HG03575 (cell line): Measurements from ENCODE around the gene ERRFI1.

Experiments used
- ATAC-seq: cut with Tn5 transposase; IDR thresholded peaks from one replicate; pipeline ENCODE4 v1.9.1; 2021; ENCODE audit not compliant: unreplicated experiment, insufficient number of reproducible peaks, low FRiP score; ENCODE audit errors: extremely low read depth

Gene ERRFI1

DNA sequence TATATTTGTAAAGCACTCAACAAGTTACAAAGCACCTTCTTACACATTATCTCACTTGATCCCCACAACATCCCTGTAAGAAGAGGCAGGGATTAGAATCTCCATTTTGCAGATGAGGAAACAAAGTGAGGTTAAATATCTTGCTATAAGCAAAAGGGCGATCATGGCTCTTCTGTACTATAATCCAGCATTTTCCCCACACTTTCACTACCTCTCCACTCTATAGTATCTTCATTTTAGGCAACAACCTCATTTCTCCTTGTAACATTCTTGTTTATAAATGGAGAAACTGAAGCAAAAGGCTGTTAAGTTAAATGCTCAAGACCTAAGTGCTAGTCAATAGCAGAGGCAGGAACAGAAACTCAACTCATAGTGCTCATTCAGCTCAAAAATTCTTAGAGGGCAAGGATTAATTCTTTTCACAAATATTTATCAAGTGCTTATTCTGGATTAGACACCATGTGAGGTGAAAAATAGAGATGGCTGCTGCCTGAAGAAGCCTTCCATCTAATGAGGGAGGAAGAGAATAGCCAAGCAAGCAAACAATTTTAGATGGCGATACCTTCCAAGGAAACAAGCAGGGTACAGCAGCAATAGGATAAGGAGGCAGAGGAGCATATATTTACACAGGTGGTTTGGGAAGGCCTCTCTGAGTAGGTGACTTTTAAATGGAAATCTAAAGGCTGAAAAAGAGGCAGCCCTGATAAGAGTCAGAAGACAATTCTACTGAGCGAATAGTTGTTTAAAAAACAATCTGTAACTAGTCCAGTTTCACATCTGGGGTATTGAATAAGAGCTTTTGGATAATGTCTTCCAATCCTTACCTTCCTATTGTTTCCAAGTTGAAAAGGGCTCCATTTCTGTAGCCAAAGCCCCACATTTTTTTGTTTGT lies 3.5 kb downstream of the ERRFI1 start:
- ATAC-seq, result no peak

DNA sequence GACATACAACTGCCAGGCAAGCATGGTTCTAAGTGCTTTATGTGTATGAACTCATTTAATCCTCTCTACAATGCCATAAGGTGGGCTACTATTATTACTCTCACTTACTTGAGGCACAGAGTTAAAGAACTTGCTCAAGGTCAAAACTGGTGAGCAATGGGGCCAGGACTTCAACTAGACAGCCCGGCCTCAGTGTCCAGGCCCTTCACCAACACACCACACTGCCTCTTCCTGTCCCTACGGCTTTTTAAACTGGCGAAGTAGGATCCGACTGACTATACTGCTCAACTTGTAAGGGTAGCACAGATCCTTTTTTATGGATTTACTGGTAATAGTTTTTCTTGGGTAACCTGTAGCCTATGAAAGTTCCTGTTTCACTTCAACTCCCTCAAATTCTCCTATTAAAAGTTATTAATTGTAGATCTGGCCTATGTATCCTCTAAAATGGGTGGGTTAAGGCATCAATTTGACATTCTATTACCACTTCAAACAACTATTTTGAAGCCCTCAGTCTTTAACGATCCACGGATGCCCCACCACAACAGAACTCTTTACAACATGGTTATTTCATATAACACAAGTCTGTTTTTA lies 4.3 kb downstream of the ERRFI1 start:
- no peak for ATAC-seq

DNA sequence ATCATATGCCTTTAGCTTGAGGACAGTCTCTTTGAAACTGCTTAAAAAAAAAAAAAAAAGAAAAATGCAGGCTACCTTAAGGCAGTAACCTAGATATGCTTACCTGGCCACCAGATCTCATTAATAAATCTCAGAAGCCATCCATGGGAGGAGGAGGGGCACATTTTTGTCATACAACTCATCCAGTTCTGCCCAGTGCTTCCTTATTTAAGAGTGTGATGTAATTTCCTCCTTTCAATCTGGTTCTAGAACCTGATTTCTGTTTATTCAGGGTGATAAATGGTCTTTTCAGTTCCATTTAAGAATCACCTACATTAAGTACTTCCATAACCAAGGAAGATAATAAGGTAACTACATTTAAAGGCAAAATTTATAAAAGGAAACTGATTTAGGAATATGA lies 6.1 kb downstream of the ERRFI1 start:
- no peak for ATAC-seq

DNA sequence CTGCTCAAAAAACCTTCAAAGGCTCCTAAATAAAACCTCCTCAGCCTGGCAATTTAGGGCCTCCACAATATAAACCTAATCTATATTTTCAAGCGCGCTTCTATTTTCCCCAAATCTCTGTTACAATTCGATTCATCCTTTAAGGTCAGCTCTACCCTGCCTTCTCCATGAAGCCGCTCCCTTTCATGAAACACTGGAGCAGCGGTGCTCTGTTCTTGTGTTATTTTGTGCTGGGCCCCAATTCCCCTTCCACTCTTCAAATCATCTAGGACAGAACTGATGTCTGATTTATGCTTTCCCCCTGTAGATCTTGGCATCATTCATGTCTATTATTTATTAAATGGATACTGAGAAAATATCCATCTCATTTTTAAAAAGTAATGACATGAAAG lies 6.9 kb downstream of the ERRFI1 start:
- ATAC-seq, result no peak

DNA sequence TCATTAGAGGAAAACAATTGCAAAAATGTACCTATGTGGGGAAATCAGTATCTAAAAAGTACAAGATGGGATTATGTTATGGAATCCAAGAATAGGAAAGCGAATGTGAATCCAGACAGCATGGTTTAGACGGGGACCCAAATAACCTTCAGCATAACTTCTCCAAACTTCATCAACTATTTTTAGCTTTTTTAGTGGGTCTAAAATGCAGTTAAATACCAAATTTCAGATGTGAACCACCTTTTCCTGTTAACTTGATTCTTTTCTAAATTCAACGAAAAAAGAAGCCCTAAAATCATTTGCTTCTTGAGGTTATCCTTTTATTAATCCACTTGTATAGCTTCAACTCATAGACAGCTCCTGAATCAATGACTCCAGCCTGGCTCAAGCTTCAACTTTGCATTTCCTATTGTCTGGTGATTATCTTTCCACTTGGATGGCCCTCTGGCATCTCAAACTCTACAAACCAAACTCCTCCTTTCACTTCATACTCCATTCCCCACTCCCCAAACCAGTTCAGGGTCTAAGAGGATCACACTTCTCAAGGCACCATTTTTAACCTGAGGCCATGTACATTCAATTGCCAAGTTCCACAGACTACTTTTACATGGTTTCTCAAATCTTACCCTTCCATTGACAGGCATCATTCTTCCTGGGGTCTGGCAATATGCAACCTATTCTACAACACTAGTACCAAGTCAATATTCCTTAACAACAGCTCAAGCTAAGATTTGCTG lies 7.4 kb downstream of the ERRFI1 start:
- no peak for ATAC-seq

DNA sequence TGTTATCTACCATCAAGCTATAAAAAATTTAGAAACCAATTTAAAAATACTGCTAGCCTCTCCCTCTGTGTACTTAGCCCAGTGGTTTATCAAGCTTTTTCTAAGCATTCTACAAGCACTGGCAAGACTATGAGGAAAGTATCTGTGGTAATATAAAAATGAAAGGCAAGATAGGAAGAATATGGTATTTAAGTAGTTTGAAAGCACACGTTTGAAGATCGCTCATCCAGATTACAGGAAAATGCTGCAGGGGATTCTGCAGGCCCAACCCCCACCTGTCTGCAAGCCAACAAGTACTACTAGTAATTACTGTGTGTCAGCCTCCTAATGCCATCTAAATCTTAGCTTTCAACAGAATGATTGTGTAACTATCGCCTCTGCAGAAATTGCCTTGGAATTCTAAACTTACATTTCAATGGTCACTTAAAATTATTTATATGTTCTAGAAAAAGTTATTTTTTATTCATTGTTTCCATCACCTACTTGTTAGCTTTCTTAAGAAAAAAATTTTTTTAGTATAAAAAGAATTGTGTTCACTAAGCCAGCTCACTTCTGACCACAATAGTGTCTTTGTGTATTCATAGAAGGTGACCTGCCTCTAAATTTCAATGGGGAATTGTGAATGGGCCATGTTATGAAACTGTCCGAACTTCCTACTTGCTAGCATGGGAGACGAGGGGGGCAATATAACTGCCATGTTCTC lies 8.5 kb downstream of the ERRFI1 start:
- no peak for ATAC-seq

DNA sequence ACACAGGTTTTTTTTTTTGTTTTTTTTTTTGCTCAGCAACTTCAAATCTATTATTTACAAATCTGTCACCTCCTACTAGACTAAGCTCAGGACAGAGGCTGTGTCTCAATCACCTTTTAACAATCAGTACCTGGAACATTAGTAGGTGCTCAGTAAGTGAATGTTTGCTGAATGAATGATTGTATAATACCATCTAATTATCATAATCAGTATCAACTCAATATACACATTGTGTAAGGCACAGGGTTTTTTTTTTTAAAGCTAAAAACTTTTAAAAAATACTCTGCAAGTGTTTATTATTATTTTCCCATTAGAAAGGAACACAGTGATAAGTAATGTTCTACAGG lies 9.2 kb downstream of the ERRFI1 start:
- ATAC-seq, result no peak

DNA sequence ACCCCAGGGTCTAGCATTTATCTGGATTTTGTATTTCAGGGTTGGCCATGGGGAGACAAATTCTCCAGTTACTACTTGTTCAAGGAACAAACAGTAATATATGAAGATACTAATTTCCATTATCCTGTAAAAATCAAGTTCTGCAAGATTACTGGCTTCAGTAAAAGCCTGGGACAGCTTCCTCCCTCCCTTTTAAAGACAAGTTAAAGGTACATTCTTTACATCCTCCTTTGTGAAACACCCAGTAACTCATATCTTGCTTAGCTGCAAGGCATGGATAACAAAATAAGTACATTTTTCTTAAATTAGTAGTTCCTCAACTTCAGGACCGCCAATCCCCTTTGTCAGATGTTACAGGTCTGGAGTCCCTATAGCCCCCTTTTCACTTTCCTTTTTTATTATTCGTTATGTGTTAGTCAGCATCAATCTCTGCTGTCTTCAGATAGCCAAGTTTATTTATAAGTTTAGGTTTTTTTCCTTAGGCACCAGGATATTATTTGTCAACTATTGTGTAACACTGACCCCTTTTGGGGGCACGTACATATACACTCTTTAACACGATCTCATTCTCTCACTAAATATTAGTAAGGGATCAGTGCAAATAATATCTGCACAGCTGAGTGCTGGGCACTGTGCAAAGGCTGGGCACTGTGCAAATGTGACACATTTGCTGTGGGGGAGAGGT lies 9.8 kb downstream of the ERRFI1 start:
- ATAC-seq, result no peak

DNA sequence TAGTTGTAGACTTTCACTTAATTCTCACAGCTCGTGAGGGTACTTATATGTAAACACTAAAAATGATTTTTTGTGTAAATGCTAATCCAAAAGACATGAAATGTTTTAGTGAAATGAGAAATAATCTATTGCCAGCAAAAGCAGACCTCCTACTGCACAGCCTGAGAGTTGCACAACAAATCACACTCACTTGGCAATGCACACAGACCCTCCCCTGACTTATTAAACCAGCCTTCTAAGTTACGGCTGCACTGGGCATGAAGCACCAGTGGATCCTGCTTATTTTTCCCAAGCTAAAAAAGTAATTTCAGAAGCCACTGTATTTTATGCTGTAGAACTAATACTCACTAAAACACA lies 10.3 kb downstream of the ERRFI1 start:
- ATAC-seq, result no peak

DNA sequence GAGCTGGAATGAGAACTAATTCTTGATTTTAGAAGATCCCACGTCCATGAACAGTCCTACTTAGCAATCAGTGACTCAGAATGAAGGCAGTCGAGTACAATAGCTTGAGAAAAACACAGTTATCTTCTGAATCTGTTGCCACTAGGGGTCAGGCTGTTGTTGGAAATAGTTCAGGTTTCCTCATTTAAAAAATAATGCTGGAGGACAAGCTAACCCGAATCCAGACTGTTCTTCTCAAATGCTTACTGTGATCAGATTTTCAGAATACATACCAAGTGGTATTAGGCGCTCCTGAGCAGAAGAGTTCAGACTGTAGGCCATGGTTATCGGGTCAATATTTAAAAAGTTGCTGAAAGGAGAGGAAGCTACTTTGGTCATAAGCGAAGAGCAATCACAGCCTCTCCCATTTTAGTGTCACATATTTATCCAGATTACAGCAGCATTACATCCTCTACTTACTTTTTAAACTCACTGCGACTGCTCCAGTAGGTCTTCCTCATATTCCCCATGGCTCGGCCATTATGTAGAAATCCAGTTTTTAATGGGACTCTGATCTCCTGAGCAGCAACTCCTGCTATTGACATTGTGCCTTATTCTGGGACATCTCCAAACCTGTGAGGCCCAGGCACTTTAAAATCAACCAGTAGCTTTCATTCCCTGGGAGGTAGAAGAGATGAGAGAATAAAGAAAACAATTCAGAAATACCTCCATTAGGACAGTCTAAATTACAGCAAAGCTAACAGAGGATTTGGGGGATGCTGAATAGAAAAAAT lies 10.9 kb downstream of the ERRFI1 start:
- ATAC-seq, result no peak

DNA sequence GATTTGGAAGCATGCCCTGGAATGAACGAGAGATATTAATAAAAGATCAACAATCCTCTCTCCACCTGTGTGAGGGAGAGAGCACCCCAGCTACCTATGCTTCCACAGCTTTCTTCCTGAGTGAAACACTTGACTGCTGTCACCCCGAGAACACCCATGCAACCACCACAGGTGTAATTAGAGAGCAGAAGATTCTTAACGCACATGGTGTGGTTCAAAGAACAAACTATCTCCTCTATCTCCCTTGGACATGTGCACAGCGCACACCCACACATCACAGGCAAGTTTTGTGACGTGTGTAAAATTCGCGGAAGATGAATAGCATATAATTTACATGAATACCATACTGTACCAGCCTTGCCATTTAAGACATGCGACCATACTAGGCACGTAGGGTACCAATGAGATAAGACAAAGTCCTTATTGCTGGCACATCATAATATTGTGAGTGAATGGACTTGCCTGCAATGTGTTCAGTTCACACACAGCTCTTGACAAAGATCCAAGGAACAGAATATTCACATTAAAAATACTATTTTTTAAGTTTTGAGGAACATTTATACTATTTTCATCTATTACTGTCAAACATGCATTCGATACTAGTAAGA lies 11.6 kb downstream of the ERRFI1 start:
- no peak for ATAC-seq

DNA sequence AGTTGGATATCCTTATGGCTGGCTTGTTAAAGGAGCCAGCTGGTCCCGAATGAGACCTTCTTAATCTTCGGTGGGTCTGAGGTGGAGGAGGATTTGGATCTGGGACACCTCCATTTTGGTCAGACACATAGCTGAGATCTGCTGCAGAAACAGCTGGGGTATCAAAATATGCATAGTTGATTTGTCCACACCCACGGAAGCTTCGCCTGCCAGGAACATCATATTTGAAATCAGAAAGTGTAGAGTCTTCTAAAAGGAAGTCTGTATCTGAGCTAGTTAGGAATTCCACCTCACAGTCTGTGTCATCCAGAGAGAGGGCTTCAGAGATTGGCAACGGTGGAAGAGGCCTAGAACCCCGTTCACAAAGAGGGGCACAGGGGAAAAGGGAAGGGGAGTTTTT lies 12.3 kb downstream of the ERRFI1 start:
- ATAC-seq, result no peak

DNA sequence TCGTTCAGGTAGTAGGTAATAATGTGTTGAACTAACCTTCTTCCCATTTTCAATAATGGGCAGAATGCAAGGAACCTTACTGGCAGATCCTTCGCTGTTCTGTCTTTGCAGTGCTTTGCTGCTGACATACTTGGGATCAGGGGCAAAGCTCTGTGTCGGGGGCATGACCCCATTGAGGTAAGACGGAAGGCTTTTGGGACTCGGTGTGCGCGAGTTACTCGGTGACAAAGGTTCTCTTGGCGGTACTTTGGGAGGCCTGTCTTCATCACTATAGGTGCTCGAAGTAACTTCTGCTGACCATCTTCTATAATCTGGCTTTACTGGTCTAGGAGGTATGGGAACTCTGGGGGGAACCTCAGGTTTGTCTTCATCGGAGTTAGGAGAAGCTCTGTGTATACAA lies 12.7 kb downstream of the ERRFI1 start:
- ATAC-seq, result no peak

DNA sequence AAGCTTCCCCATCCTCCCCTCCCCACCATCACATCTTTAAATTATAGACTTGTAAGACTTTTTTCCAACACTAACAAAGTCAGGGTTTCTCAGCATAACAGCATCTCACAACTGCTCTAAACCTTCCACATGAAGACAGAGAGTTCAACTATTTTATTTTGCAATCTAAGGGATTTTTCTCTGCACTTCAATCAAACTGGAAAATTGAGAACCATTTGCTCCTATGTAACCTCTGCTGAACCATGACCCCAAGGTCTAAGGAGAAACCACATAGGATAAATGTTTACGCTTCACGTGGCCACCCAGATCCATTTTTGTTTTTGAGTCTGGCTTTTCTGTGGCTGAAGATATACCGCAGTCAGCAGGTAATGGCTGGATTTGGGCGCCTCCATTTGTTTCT lies 13.2 kb downstream of the ERRFI1 start:
- no peak for ATAC-seq

DNA sequence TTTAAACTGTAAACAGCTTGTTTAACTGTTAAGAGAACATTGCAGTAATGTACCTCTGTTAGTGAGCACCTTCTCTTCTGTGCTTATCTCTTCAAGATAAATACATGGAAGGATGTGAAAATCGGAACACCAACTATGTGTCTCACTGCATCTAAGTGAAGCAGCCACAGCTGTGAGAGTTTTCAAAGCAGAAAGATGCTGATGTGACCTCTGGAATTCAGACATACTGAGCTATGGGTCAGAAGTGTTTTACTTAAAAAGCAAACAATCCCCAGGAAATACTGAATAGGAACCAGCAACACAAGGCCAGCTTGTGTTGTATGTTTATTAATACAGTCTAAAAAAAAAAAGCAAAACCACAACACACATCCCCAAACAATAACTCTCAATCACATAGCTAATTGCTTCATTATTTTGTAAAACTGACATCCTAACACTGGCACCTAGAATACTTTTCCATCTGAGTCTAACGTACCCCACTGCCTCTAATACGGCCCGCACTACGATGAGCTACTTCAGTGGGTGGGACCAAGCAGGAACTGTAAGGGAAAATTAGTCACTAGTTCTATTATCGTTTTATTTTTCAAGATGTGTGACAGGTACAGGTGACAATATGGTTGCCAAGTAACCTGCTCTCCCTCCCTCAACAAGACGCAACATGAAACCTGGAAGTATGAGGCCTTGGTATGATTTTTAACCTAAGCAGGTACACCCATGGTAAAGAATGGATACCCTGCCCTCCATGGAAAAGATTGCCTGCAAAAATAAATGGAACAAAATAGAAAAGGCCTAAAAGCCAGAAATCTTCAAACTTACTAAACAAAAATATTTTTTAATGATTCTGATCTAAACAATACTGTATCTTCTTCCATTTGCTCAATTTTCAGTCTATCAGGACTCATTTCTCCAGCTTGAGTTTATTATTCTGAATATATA lies 13.9 kb downstream of the ERRFI1 start:
- ATAC-seq, result no peak

DNA sequence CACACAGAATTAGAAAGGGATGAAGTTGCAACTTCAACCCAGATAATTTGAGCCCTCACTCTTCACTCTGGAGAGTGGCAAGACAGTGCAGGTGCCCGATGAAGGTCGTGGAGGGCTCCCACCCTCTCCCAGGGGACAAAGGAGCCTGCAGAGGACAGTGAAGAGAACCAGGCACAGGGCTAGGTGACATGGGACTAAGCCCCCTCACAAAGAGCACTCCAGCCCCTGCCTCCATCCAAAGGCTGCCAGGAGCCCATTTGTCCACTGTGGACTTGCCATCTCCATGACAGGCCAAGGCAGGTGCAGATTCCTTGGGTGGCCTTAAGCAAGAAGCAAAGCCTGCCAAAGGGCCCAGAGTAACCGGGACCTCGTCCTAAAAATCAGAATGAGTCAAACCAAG lies 15.1 kb downstream of the ERRFI1 start:
- no peak for ATAC-seq

DNA sequence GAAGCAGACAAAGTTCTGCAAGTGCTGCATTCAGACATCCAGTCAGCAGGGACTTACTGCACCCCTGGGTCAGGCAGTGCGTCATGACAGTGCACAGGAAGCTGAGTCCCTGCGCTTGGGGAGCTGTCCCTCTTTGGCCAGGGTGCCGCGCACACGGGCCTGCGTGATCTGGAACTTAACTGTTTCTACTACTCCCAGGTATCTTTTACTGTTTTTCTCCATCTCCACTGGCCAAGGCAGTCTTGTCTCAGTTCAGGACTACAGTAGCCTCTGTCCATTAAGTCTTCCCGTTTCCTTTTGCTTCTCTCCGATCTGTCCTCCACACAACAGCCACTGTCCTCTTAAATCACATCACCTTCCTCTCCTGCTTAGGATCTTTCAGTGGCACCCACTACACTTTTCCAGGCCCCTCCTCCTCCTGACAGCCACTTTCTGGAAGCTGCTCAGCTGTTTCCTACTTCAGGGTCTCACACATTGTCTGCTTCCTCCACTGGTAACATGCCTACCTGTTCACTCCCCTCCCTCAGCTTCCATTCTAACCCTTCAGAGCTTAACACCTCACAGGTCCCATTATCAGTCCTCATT lies 15.9 kb downstream of the ERRFI1 start:
- no peak for ATAC-seq
